GM19025 (cell line): Measurements from ENCODE around the gene OLR1.

ENCODE experiments used
- ATAC-seq: cut with Tn5 transposase; IDR thresholded peaks from one replicate; pipeline ENCODE4 v1.9.1; 2021; ENCODE audit warnings: mild to moderate bottlenecking, low read depth, moderate library complexity; ENCODE audit not compliant: unreplicated experiment

OLR1 gene

GRCh38 chr12:10110256-10110844 is 61.6 kb downstream of the OLR1 start:
- ATAC-seq: no peak
